Ovary (tissue), 3 donors: ENCODE measurements around the gene MYPN.
"Not testable (repeated sequence)": the region's sequence is repeated elsewhere in the genome, so short reads cannot be mapped to it uniquely, and the experiment has no call there.

ENCODE experiments used
- POLR2A ChIP-seq: fragments of 450-650 bp; IDR thresholded peaks from one replicate; pipeline ENCODE4 v1.6.1; 2017; ENCODE audit warnings: antibody characterized with exemption, mild to moderate bottlenecking, moderate library complexity
- TF ChIP-seq, protein P1 (sequence below), 3 donors: fragments of 450-650 bp in 2 of 3; fragments of 200-600 bp in 1 of 3; IDR thresholded peaks; one replicate each; pipeline versions ENCODE4 v1.5.1 to v1.8.0; 2016 to 2022; ENCODE audit warnings: antibody characterized with exemption in 3 of 3, mild to moderate bottlenecking in 1 of 3
- donor health status: DM: no; HTN: no; CAD: no.

- not testable (repeated sequence) for TF ChIP-seq POLR2A
- TF ChIP-seq, protein P1, sequence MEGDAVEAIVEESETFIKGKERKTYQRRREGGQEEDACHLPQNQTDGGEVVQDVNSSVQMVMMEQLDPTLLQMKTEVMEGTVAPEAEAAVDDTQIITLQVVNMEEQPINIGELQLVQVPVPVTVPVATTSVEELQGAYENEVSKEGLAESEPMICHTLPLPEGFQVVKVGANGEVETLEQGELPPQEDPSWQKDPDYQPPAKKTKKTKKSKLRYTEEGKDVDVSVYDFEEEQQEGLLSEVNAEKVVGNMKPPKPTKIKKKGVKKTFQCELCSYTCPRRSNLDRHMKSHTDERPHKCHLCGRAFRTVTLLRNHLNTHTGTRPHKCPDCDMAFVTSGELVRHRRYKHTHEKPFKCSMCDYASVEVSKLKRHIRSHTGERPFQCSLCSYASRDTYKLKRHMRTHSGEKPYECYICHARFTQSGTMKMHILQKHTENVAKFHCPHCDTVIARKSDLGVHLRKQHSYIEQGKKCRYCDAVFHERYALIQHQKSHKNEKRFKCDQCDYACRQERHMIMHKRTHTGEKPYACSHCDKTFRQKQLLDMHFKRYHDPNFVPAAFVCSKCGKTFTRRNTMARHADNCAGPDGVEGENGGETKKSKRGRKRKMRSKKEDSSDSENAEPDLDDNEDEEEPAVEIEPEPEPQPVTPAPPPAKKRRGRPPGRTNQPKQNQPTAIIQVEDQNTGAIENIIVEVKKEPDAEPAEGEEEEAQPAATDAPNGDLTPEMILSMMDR (IDR thresholded peaks at IDR 0.05), result not testable (repeated sequence)
Observed at GRCh38 chr10:68246397-68246796, 137.1 kb downstream of the MYPN start.
